ENCODE data around the gene BTNL3.

The BTNL3 gene

GRCh38 chr5:181050016-181050415, 61.4 kb downstream of the BTNL3 start:
- no peak for DNase-seq

GRCh38 chr5:181051841-181052671, 63.4 kb downstream of the BTNL3 start:
- DNase-seq, result no peak

- peak; percentile 9 for DNase-seq
These were observed 64.2 kb downstream of the BTNL3 start for GRCh38 chr5:181052672-181053487.

GRCh38 chr5:181053488-181054121, 65.0 kb downstream of the BTNL3 start:
- no peak for DNase-seq

GRCh38 chr5:181054138-181054537, 65.5 kb downstream of the BTNL3 start:
- DNase-seq, result no peak

GRCh38 chr5:181054871-181055459, 66.3 kb downstream of the BTNL3 start:
- DNase-seq, result no peak
